Measurements from ENCODE around the gene BCKDHB. TPM values are rescaled to one million over a fixed set of nuclear protein-coding genes. Genes with fewer than 3 reads are reported as not detected.

The BCKDHB gene
- total and polyA plus RNA-seq, 10 donors: 6.3 to 16.4 (median 11.0) TPM

GRCh38 chr6:80376411-80376810 lies 269.9 kb downstream of the BCKDHB start:
- Histone ChIP-seq H3K4me3 (no peak overlapping the region), H3K27me3 (replicated peaks in 1 of 7) (no peaks in the 10 kb centered on the region), H3K27ac (no peak overlapping the region), H3K9me3 (peaks cover 0 to 18% (median 4%) of the 10 kb centered on the region in 8 donors), H3K36me3 (no peaks in the 10 kb centered on the region), H3K4me1 (no peaks in the 10 kb centered on the region)
- intact Hi-C loops (cut with DNase I; ENCODE audit: low total_unique reads): no loop called here
- TF ChIP-seq POLR2AphosphoS5 (IDR thresholded peaks at IDR 0.05) (no peak), POLR2A (IDR thresholded peaks at IDR 0.05) (no peak)
- TF ChIP-seq, protein P1, sequence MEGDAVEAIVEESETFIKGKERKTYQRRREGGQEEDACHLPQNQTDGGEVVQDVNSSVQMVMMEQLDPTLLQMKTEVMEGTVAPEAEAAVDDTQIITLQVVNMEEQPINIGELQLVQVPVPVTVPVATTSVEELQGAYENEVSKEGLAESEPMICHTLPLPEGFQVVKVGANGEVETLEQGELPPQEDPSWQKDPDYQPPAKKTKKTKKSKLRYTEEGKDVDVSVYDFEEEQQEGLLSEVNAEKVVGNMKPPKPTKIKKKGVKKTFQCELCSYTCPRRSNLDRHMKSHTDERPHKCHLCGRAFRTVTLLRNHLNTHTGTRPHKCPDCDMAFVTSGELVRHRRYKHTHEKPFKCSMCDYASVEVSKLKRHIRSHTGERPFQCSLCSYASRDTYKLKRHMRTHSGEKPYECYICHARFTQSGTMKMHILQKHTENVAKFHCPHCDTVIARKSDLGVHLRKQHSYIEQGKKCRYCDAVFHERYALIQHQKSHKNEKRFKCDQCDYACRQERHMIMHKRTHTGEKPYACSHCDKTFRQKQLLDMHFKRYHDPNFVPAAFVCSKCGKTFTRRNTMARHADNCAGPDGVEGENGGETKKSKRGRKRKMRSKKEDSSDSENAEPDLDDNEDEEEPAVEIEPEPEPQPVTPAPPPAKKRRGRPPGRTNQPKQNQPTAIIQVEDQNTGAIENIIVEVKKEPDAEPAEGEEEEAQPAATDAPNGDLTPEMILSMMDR (IDR thresholded peaks at IDR 0.05 in 8 of 11, conservative IDR thresholded peaks at IDR 0.05 in 3 of 11): no peak
- DNase-seq: no peak

DNA sequence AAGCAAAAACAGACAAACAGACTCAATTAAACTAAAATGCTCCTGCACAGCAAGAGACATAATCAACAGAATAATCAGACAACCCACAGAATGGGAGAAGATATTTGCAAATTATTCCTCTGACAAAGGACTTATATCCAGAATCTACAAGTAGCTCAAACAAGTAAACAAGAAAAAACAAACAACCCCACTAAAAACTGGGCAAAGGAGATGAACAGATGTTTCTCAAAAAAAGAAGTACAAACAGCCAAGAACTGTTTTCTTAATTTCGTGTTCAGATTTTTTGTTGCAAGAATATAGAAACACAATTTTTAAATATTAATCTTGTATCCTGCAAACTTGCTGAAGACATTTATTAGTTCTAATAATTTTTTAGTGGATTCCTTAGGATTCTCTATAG lies 274.1 kb downstream of the BCKDHB start:
- intact Hi-C loops (cut with DNase I; ENCODE audit: low total_unique reads): no loop called here
- no peaks in the 10 kb centered on the region for H3K36me3 ChIP-seq
- H3K4me1 ChIP-seq: no peaks in the 10 kb centered on the region
- H3K4me3 ChIP-seq: no peak overlapping the region
- DNase-seq: no peak
- 84 to 92% (median 87%) methylated on average over 1 of the region's 1 CpG for WGBS, 5 donors
- H3K9me3 ChIP-seq: peaks cover 0 to 8% (median 0%) of the 10 kb centered on the region in 8 donors
- H3K27ac ChIP-seq: no peak overlapping the region
- H3K27me3 ChIP-seq (replicated peaks in 1 of 7): no peaks in the 10 kb centered on the region
- TF ChIP-seq POLR2A (IDR thresholded peaks at IDR 0.05): no peak
- TF ChIP-seq POLR2AphosphoS5 (IDR thresholded peaks at IDR 0.05): no peak
- TF ChIP-seq, protein P1 (IDR thresholded peaks at IDR 0.05 in 8 of 11, conservative IDR thresholded peaks at IDR 0.05 in 3 of 11): no peak

- Histone ChIP-seq H3K9me3 (no peaks in the 10 kb centered on the region), H3K36me3 (no peaks in the 10 kb centered on the region), H3K4me1 (no peaks in the 10 kb centered on the region), H3K27ac (no peak overlapping the region), H3K4me3 (no peak overlapping the region), H3K27me3 (replicated peaks in 1 of 7) (no peaks in the 10 kb centered on the region)
- no peak for DNase-seq
- TF ChIP-seq POLR2AphosphoS5 (IDR thresholded peaks at IDR 0.05): no peak
- TF ChIP-seq, protein P1 (IDR thresholded peaks at IDR 0.05 in 8 of 11, conservative IDR thresholded peaks at IDR 0.05 in 3 of 11): no peak
- no peak for TF ChIP-seq POLR2A (IDR thresholded peaks at IDR 0.05)
- intact Hi-C loops (cut with DNase I; ENCODE audit: low total_unique reads): no loop called here
- WGBS, 5 donors: 54 to 71% (median 65%) methylated on average over 2 of the region's 2 CpGs
Observed at GRCh38 chr6:80382811-80383210, 276.3 kb downstream of the BCKDHB start.

DNA sequence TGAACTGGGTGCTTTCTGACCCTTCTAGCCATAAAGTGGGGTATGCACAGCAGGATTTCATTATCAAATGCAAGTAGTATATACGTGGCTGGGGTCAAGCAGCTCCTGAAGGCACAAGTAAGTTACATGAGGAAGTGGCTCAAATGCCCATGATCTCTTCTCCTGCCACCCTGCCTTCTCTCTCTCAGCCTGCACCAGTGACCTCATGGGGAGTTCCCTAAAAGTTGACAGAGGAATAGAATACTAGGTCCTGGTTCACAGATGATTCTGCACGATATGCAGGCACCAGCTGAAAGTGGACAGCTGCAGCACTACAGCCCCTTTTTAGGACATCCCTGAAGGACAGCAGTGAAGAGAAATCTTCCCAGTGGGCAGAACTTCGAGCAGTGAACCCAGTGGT lies 282.0 kb downstream of the BCKDHB start:
- Histone ChIP-seq H3K9me3 (peaks cover 0 to 4% (median 0%) of the 10 kb centered on the region in 8 donors), H3K27ac (no peak overlapping the region), H3K27me3 (replicated peaks in 1 of 7) (no peaks in the 10 kb centered on the region), H3K4me3 (no peak overlapping the region), H3K36me3 (no peaks in the 10 kb centered on the region), H3K4me1 (no peaks in the 10 kb centered on the region)
- no peak for TF ChIP-seq POLR2AphosphoS5 (IDR thresholded peaks at IDR 0.05)
- TF ChIP-seq POLR2A (IDR thresholded peaks at IDR 0.05): no peak
- TF ChIP-seq, protein P1 (IDR thresholded peaks at IDR 0.05 in 8 of 11, conservative IDR thresholded peaks at IDR 0.05 in 3 of 11): no peak
- 67 to 83% (median 75%) methylated on average over 3 of the region's 3 CpGs for WGBS, 5 donors
- DNase-seq: no peak
- intact Hi-C loops (cut with DNase I; ENCODE audit: low total_unique reads): no loop called here

Other genes starting within 250 kb of the BCKDHB start
- under 1 TPM; 0.17 to 0.77 (median 0.24) TPM for gene ELOVL4, start 159.1 kb upstream of the BCKDHB start, total RNA-seq
- under 1 TPM; 0.17 to 0.38 (median 0.26) TPM for gene ELOVL4, start 159.1 kb upstream of the BCKDHB start, polyA plus RNA-seq
- 1 to 10 TPM; 1.5 to 5.9 (median 2.6) TPM for gene TTK, start 102.0 kb upstream of the BCKDHB start, total RNA-seq
- 1 to 10 TPM in 2 of 3 donors, under 1 TPM in 1; 0.74 to 2.8 (median 1.2) TPM for gene TTK, start 102.0 kb upstream of the BCKDHB start, polyA plus RNA-seq